ENCODE results near the gene DNAH9. TPM values are rescaled to one million over a fixed set of nuclear protein-coding genes. Genes with fewer than 3 reads are reported as not detected.

The DNAH9 gene
- total RNA-seq, 1 experiment from 2014 or later: 0.22 TPM

DNA sequence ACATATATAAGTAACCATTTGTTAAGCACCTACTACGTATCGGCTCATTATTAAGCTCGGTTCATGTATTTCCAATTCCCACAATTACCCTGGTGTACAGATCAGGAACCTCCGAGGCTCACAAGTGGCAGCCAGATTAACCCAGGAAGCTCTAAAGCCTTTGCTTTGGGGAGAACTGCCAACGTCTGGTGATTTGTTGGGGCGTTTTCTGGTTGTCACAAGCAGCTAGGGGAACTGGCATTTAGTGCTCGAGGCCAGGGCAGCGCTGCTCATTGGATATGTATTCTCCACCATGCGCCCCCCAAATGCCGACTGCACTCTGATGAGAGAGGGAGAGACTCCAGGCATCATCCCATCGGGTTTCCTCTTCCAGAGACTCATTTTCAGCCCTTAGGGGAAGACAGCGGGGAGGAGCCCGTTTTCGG is 398.5 kb downstream of the DNAH9 start:
- no peak overlapping the region for H4K8ac ChIP-seq (replicated peaks; ENCODE audit: insufficient read length, low read depth, low read length)
- H3K23ac ChIP-seq (ENCODE audit: insufficient read length, low read depth, low read length): no peak overlapping the region
- H3K4ac ChIP-seq (ENCODE audit: low read depth, low read length): no peak overlapping the region
- TF ChIP-seq, protein P1, sequence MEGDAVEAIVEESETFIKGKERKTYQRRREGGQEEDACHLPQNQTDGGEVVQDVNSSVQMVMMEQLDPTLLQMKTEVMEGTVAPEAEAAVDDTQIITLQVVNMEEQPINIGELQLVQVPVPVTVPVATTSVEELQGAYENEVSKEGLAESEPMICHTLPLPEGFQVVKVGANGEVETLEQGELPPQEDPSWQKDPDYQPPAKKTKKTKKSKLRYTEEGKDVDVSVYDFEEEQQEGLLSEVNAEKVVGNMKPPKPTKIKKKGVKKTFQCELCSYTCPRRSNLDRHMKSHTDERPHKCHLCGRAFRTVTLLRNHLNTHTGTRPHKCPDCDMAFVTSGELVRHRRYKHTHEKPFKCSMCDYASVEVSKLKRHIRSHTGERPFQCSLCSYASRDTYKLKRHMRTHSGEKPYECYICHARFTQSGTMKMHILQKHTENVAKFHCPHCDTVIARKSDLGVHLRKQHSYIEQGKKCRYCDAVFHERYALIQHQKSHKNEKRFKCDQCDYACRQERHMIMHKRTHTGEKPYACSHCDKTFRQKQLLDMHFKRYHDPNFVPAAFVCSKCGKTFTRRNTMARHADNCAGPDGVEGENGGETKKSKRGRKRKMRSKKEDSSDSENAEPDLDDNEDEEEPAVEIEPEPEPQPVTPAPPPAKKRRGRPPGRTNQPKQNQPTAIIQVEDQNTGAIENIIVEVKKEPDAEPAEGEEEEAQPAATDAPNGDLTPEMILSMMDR (conservative IDR thresholded peaks at IDR 0.05): no peak
- H3K9ac ChIP-seq (ENCODE audit: extremely low read depth, insufficient read length, low read length): peak overlapping the region; percentile 86
- no peak overlapping the region for H2BK20ac ChIP-seq (ENCODE audit: low read depth, low read length, poor library complexity, severe bottlenecking)
- no peak overlapping the region for H3K56ac ChIP-seq (ENCODE audit: insufficient read length, low read depth, low read length)
- DNase-seq: no peak
- H2AFZ ChIP-seq (ENCODE audit: low read length): peak overlapping the region; percentile 67
- WGBS (ENCODE audit: extremely low coverage, insufficient read length, low lambda C conversion rate): no CpG with 5 or more reads among the region's 14 CpGs
- peak overlapping the region; percentile 94 for H3K18ac ChIP-seq (ENCODE audit: insufficient read length, low read depth, low read length)
- H3K9me3 ChIP-seq (ENCODE audit: control insufficient read depth, low read depth, low read length): no peaks in the 10 kb centered on the region
- no peak overlapping the region for H2AK5ac ChIP-seq (ENCODE audit: insufficient read length, low read length)
- H3K4me3 Mint-ChIP-seq: peak overlapping the region; percentile 86 to 89
- peak overlapping the region; percentile 35 for H2BK12ac ChIP-seq (ENCODE audit: insufficient read length, low read depth, low read length)
- H3K27ac Mint-ChIP-seq: peak overlapping the region; percentile 64 to 94 (median 79); a peak in 5 of 7 replicates
- H3K79me2 ChIP-seq (ENCODE audit: insufficient read depth, low read length): no peaks in the 10 kb centered on the region
- H3K36me3 Mint-ChIP-seq (ENCODE audit: insufficient read depth in 1 of 3, low read depth in 3 of 3): peaks cover 5 to 14% (median 13%) of the 10 kb centered on the region in 3 experiments; a peak in 6 of 7 replicates
- no peak overlapping the region for H2BK15ac ChIP-seq (ENCODE audit: low read depth, low read length)
- peak overlapping the region; percentile 61 for H3K27ac ChIP-seq (ENCODE audit: insufficient read length, low read depth, low read length)
- peak overlapping the region; percentile 96 for H3K14ac ChIP-seq (ENCODE audit: insufficient read depth, low read length)
- no peak overlapping the region for H4K91ac ChIP-seq (ENCODE audit: insufficient read length, low read depth, low read length)
- H3K27me3 Mint-ChIP-seq (ENCODE audit: low read depth): no peaks in the 10 kb centered on the region; the same call in 1 of the 2 replicates
- H2BK120ac ChIP-seq (ENCODE audit: low read depth, low read length, poor library complexity, severe bottlenecking): no peak overlapping the region
- H3K79me1 ChIP-seq (ENCODE audit: insufficient read depth, low read depth, low read length, poor library complexity, severe bottlenecking): no peaks in the 10 kb centered on the region
- H3T11ph ChIP-seq (ENCODE audit: low read length): no peak overlapping the region
- peaks cover 15 to 18% of the 10 kb centered on the region in 2 experiments for H3K4me1 Mint-ChIP-seq
- no peaks in the 10 kb centered on the region for H3K9me3 Mint-ChIP-seq
- H3K27me3 ChIP-seq (ENCODE audit: insufficient read depth, low read length): no peaks in the 10 kb centered on the region
- H3K4me1 ChIP-seq (ENCODE audit: insufficient read depth, low read length): peaks cover 1% of the 10 kb centered on the region; the same call in 1 of the 2 replicates
- peaks cover 12% of the 10 kb centered on the region for H3K23me2 ChIP-seq (ENCODE audit: insufficient read length, low read depth, low read length, poor library complexity, severe bottlenecking)
- no peak overlapping the region for H4K5ac ChIP-seq (ENCODE audit: insufficient read length, low read depth, low read length)
- H4K20me1 ChIP-seq (ENCODE audit: control insufficient read depth, insufficient read depth, insufficient read length): no peaks in the 10 kb centered on the region
- H2BK5ac ChIP-seq (ENCODE audit: insufficient read length, low read length): no peak overlapping the region
- peak overlapping the region; percentile 95 for H3K4me2 ChIP-seq (ENCODE audit: insufficient read depth, insufficient read length, low read length)
